ENCODE measurements around the gene APOC1.

DNA sequence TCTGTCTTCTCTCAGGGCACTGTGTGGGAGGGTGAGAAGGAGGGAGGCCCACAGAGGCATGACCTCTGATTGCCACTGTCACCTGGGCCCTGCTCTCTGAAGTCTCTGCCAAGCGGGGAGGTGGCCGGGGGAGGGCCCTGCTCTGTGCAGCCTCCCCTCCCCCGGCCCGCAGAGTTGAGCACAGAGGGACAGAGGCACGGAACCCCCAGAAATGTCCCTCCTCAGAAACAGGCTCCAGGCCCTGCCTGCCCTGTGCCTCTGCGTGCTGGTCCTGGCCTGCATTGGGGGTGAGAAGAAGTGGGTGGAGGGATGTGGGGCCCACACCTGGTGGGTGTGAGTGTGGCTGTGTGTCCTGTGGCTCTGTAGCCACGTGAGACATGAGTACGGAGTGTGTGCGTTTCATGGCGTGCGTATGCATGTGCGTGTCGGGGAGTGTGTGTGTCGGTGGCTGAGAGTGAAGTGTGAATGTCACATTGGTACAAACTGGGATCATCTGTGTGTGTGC lies 27.7 kb downstream of the APOC1 start, which contains the start of gene APOC4:
- TF ChIP-seq CTCF (IDR thresholded peaks at IDR 0.05) = no peak
- TF ChIP-seq POLR2A (IDR thresholded peaks at IDR 0.05) = no peak

All from uterus (tissue), 2 donors.